ENCODE results near the gene DNAJB1. TPM values are rescaled to one million over a fixed set of nuclear protein-coding genes. Genes with fewer than 3 reads are reported as not detected.
A peak's percentile ranks its signal among the peaks of the same experiment; 100 is the strongest.

Gene DNAJB1
- total and polyA plus RNA-seq, 2 of the 13 experiments (the other 11 are each of a cell fraction or from before 2014, with no cell fraction given): 87.5 to 97.3 TPM

DNA sequence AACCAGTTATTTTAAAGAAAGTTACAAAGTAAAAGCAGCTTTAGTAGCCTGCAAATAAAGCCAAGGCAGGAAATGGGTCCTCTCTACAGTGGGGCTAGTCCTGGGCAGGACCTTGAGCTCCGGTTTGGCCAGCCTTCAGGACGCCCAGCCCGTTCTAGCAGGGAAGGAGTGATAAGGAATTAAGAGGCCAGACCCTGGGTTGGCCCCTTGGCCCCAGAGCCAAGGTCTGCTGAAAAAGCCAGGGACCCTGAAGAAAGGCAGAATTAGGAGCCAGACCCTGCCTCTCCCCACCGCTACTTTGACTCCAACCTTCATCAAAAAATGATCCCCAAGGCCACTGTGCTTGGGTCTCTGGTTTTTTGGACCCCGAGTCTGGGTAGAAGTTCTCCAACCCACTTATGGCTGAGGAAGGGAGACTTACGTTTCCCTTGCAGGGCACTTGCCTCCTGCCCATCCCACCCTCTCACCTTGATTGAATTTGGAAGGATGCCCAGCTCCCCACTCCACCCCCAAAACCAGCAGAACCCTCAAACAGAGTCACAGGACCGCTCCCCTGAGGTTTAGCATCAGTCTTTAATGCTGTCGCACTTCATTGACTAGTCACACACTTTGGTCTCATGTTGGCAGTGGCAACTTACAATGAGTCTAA lies 3.9 kb downstream of the DNAJB1 start (continued):
- 0 out of 2 replicates have a peak, but pooled peaks have one; percentile 6 for TF ChIP-seq RAD21 (CRISPR knock-in tag; IDR thresholded peaks at IDR 0.05)
- TF ChIP-seq, protein P1, sequence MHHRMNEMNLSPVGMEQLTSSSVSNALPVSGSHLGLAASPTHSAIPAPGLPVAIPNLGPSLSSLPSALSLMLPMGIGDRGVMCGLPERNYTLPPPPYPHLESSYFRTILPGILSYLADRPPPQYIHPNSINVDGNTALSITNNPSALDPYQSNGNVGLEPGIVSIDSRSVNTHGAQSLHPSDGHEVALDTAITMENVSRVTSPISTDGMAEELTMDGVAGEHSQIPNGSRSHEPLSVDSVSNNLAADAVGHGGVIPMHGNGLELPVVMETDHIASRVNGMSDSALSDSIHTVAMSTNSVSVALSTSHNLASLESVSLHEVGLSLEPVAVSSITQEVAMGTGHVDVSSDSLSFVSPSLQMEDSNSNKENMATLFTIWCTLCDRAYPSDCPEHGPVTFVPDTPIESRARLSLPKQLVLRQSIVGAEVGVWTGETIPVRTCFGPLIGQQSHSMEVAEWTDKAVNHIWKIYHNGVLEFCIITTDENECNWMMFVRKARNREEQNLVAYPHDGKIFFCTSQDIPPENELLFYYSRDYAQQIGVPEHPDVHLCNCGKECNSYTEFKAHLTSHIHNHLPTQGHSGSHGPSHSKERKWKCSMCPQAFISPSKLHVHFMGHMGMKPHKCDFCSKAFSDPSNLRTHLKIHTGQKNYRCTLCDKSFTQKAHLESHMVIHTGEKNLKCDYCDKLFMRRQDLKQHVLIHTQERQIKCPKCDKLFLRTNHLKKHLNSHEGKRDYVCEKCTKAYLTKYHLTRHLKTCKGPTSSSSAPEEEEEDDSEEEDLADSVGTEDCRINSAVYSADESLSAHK (CRISPR knock-in tag; IDR thresholded peaks at IDR 0.05; ENCODE audit: borderline replicate concordance): no peak
- no peak for TF ChIP-seq FOXK1 (CRISPR knock-in tag; IDR thresholded peaks at IDR 0.05; ENCODE audit: borderline replicate concordance, low read depth)

DNA sequence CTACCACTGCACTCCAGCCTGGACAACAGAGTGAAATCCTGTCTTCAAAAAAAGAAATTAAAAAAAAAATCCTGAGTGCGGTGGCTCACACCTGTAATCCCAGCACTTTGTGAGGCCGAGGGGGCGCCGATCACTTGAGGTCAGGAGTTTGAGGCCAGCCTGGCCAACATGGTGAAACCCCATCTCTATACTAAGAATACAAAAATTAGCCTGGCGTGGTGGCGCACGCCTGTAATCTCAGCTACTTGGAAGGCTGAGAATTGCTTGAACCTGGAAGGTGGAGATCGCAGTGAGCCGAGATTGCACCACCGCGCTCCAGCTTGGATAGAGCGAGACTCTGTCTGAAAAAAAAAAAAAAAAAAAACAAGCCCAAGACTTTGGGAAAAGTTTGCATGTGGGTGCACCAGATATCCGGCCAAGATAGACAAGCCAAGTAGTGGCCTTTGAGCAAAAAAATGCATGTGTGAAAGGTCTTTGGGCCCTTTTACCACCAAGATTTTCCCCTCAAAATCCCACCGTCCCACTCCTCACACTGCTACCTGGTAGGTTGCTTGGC lies 5.7 kb downstream of the DNAJB1 start:
- in situ Hi-C loops (cut with HindIII; ENCODE audit: extremely low pct_ligation_motif_present, low pct_unique_long_range_greater_than_20kb): no loop called here
- TF ChIP-seq MED1 (CRISPR knock-in tag; IDR thresholded peaks at IDR 0.05) (no peak), ZBED4 (CRISPR knock-in tag; IDR thresholded peaks at IDR 0.05; ENCODE audit: borderline replicate concordance) (0 out of 2 replicates have a peak, but pooled peaks have one; percentile 3), ZNF224 (CRISPR knock-in tag; IDR thresholded peaks at IDR 0.05) (no peak), RELA (CRISPR knock-in tag; IDR thresholded peaks at IDR 0.05) (no peak), ARID2 (CRISPR knock-in tag; IDR thresholded peaks at IDR 0.05; ENCODE audit: borderline replicate concordance) (0 out of 2 replicates have a peak, but pooled peaks have one; percentile 1), NR2C2 (CRISPR knock-in tag; IDR thresholded peaks at IDR 0.05; ENCODE audit: borderline replicate concordance) (no peak), ZNF766 (CRISPR knock-in tag; IDR thresholded peaks at IDR 0.05; ENCODE audit: borderline replicate concordance) (no peak), GABPB1 (CRISPR knock-in tag; IDR thresholded peaks at IDR 0.05) (no peak), ZSCAN30 (CRISPR knock-in tag; IDR thresholded peaks at IDR 0.05) (no peak), MIXL1 (CRISPR knock-in tag; IDR thresholded peaks at IDR 0.05) (no peak), ZNF564 (CRISPR knock-in tag; IDR thresholded peaks at IDR 0.05) (no peak)
- TF ChIP-seq, protein P2, sequence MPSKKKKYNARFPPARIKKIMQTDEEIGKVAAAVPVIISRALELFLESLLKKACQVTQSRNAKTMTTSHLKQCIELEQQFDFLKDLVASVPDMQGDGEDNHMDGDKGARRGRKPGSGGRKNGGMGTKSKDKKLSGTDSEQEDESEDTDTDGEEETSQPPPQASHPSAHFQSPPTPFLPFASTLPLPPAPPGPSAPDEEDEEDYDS (CRISPR knock-in tag; IDR thresholded peaks at IDR 0.05): no peak

More for the DNA sequence above, 5.7 kb downstream of the DNAJB1 start:
- ChIA-PET POLR2A (interaction anchor here (1.1 to 5.7 kb wide), 9 partner anchors 9 to 59 kb away, joined by 3 to 38 read pairs (median 5); partner anchors contain the start of genes GIPC1 and NDUFB7), CTCF (ENCODE audit: low intra/inter-chr PET ratio, low total read pairs) (no interaction called here)
- Histone ChIP-seq H3K27ac (ENCODE audit: extremely low read length, insufficient read depth, low read length) (peak overlapping the region; percentile 91), H3K27me3 (ENCODE audit: control insufficient read depth in 1 of 2, insufficient read depth in 2 of 2, low read length in 2 of 2) (no peaks in the 10 kb centered on the region; a peak in 1 of 5 replicates), H3K79me2 (ENCODE audit: insufficient read depth, low read length) (peaks cover 34% of the 10 kb centered on the region), H3K4me1 (ENCODE audit: insufficient read depth, low read length) (peaks cover 88% of the 10 kb centered on the region), H4K20me1 (ENCODE audit: insufficient read depth, low read length) (peaks cover 35% of the 10 kb centered on the region), H3K4me3 (replicated peaks in 1 of 3; ENCODE audit: insufficient read depth in 1 of 3, low read depth in 2 of 3, low read length in 3 of 3) (no peak overlapping the region), H3K36me3 (replicated peaks in 1 of 2; ENCODE audit: control insufficient read depth in 1 of 2, insufficient read depth in 2 of 2, low read length in 2 of 2) (peaks cover 9 to 26% of the 10 kb centered on the region in 2 experiments), H3K9me3 (ENCODE audit: low read length) (no peaks in the 10 kb centered on the region), H3K9ac (ENCODE audit: insufficient read depth, low read depth, low read length) (peak overlapping the region; percentile 3; the same call in 1 of the 2 replicates), H2AFZ (ENCODE audit: low read length) (no peak overlapping the region), H3K4me2 (ENCODE audit: low read depth, low read length) (peak overlapping the region; percentile 59)
- no peak for DNase-seq (ENCODE audit: low spot score)
- ATAC-seq: no peak
- no TSS peak for BruUV-seq (replicated peaks)
- FAIRE-seq: no peak
- 83% methylated on average over 14 of the region's 14 CpGs for WGBS (ENCODE audit: low lambda C conversion rate)
- intact Hi-C loops (cut with micrococcal nuclease; ENCODE audit: unreplicated experiment): loop anchor here (2.0 kb wide), 1 partner anchor 38 kb away; no protein-coding TSS in a partner anchor
